ENCODE measurements around the gene TMEM63B.
"Not testable (repeated sequence)": the region's sequence is repeated elsewhere in the genome, so short reads cannot be mapped to it uniquely, and the experiment has no call there.

The TMEM63B gene

DNA sequence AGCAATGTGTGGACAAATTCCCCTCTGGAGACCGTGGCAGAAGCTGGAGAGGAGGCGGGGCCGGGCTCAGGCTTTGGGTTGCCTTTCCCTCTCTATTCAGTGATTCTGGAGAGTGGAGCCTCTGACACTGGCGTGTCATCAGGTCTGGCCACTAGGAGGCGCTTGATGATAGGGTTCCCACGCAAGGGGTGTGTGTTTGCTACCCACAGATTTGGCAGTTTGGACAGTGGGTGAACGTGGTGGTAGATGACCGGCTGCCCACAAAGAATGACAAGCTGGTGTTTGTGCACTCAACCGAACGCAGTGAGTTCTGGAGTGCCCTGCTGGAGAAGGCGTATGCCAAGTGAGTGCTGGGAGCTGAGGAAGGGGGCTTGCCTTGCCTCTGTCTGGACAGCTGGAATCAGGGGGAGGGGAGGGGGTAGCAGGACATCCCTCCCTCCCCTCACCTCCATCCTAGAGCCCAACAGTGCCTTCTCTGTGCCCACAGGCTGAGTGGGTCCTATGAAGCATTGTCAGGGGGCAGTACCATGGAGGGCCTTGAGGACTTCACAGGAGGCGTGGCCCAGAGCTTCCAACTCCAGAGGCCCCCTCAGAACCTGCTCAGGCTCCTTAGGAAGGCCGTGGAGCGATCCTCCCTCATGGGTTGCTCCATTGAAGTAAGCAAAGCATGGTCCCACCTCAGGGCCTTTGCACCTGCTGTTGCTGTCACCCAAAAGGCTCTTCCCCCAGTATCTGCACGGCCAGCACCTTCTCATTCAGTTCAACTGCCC is 45.6 kb downstream of the TMEM63B start:
- DNase-seq (ENCODE audit: low spot score), result peak; percentile 79

DNA sequence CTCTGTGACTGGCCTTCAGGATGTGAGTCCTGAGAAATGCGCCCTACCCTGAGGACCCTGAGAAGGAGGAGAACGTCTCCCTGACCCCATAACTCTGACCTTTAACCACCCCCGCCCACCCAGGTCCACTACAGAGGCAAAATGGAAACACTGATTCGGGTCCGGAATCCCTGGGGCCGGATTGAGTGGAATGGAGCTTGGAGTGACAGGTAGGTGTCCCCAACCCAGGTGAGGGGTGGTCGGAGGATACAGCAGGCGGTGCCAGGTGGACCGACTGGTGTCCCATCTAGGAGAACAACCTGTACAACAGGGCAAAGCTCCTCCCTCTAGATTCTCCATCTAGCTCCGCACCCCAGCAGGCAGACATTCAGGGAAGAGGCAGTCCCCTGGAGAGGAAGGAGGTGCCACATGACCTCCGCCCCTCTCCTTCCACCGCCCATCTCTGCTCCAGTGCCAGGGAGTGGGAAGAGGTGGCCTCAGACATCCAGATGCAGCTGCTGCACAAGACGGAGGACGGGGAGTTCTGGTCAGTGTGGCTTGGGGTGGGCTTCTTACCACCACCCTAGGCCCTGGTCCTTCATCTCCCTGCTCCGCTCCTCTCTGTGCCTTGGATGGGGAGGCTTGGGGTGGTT is 48.9 kb downstream of the TMEM63B start:
- DNase-seq (ENCODE audit: low spot score), result no peak

DNA sequence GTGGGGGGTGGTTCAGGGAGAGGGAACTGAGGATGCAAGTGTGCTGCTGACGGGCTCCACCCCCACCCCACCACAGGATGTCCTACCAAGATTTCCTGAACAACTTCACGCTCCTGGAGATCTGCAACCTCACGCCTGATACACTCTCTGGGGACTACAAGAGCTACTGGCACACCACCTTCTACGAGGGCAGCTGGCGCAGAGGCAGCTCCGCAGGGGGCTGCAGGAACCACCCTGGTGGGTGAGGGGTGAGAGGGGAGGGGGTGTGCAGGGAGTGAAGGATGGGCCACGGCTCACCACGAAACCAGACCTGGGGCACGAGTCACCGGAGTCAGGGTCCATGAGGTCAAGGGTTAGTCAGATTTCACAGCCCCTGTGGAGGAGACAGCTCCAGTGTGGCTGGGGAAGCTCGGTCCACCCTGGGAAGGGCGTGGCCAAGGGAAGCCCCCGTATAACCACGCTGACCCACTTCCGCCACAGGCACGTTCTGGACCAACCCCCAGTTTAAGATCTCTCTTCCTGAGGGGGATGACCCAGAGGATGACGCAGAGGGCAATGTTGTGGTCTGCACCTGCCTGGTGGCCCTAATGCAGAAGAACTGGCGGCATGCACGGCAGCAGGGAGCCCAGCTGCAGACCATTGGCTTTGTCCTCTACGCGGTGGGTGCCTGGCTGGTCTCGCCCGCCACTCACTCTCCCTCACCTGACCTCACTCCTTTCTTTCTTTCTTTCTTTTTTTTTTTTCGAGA is 49.6 kb downstream of the TMEM63B start:
- peak; percentile 6 for DNase-seq (ENCODE audit: low spot score)

DNA sequence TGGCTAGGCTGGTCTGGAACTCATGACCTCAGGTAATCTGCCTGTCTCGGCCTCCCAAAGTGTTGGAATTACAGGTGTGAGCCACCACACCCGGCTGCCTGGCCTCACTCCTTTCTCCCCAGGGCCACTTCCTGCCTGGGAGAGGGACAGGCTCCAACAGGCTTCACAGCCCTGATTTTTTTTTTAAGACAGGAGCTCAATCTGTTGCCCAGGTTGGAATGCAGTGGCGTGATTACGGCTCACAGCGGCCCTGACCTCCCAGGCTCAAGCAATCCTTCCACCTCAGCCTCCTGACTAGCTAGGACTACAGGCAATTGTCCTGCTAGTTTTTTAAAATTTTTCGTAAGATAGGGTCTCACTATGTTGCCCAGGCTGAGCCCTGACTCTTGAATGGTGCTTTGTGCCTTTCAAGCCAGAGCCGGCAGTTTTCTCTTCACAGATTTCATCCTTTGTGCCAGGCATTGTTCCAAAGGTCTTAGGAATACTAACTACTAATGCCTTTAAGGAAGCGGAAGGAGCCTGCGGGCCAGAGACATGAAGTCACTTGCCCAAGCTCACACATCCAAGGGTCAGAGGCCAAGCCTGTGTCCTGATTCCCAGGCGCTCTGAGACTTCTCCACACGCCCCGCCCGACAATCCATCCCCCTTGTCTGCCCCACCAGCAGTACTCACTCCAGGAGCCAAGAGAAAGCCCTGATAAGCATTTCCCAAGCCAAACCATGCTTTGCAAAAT is 50.5 kb downstream of the TMEM63B start:
- DNase-seq (ENCODE audit: low spot score), result no peak

DNA sequence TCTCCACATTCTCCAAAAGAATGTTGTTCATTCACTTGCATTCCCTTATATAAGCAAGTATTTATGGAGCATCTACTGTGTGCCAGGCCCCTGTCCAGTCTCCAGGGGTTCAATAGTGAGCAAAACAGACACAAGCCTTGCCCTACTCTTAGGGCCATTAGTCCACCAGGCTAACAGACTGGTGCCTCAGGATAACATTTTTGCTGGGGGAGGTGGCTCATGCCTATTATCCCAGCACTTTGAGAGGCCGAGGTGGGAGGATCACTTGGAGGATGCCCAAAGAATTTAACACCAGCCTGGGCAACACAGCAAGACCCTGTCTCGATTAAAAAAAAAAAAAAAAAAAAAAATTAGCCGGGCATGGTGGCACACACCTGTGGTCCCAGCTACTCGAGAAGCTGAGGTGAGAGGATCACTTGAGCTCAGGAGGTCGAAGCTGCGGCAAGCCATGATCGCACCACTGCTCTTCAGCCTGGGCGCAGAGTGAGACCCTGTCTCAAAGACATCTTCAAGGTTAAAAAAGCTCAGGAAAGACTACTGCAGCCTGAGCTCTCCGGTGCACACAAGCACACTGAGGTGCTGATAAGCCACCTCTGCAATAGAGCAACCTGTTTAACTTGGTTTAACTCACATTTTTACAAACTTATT is 51.2 kb downstream of the TMEM63B start:
- no peak for DNase-seq (ENCODE audit: low spot score)

DNA sequence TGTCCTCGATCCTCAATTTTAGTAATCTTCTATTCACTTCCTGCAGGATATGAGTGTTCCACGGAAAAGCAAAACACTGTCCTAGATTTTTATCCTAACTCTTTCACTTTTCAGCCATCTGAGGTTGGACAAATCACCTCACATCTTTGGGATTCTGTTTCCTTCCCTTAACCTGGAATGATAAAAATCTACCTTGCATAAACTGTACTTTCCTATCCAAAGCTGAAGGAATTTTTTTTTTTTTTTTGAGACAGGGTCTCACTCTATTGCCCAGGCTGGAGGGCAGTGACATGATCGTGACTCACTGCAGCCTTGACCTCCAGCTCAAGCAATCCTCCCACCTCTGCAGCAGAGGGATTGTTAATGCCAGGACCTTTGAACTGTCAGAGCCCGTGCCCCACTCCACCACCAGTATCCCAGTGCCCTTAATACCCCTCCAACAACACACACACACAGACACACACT is 51.8 kb downstream of the TMEM63B start:
- DNase-seq (ENCODE audit: low spot score), result no peak

DNA sequence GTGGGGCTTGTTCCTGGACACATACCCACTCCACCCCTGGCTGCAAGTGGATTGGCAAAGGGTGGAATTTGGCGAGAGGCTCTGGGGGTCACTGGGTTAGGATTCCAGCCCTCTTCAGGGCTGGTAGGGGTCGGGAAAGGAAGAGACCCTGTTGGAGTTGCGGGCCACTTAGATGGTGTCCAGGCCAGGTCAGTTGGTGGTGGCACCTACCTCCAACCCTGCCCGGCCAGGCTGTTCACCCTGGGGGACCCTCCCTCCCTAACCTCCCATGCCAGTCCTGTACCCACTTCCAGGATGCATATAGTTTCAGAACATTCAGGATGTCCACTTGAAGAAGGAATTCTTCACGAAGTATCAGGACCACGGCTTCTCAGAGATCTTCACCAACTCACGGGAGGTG is 52.3 kb downstream of the TMEM63B start:
- DNase-seq (ENCODE audit: low spot score), result no peak

DNA sequence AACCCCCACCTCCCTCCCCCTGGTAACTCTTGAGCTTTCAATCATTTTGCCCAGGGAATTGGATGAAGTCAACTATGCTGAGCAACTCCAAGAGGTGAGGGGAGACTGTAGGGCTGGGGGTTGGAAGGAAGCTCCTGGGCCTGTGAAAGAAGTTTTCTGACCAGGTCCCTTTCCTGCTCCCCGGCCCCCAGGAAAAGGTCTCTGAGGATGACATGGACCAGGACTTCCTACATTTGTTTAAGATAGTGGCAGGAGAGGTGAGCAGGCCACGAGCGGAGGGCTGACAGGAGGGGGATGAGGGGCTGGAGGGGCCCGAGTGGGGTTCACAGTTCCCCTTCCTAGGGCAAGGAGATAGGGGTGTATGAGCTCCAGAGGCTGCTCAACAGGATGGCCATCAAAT is 53.1 kb downstream of the TMEM63B start:
- no peak for DNase-seq (ENCODE audit: low spot score)

DNA sequence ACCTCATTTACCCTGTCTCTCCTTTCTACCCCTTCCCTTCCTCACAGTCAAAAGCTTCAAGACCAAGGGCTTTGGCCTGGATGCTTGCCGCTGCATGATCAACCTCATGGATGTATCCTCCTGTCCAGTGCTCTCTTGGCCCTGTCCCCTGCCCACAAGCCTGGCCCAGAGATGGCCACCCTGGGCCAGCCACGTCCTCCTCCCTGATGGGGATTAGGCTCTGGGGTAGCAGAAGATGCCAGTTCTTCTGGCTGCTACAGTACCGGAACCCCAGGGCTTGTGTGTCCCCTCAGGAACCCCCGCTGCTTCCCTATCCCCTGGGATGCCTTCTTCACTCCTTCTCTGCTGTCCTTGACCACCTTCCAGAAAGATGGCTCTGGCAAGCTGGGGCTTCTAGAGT is 53.5 kb downstream of the TMEM63B start:
- no peak for DNase-seq (ENCODE audit: low spot score)

DNA sequence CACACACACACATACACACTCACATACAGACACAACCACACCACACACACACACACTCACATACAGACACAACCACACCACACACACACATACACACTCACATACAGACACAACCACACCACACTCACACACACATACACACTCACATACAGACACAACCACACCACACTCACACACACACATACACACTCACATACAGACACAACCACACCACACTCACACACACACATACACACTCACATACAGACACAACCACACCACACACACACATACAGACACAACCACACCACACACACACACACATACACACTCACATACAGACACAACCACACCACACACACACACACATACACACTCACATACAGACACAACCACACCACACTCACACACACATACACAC is 54.4 kb downstream of the TMEM63B start:
- not testable (repeated sequence) for DNase-seq (ENCODE audit: low spot score)

DNA sequence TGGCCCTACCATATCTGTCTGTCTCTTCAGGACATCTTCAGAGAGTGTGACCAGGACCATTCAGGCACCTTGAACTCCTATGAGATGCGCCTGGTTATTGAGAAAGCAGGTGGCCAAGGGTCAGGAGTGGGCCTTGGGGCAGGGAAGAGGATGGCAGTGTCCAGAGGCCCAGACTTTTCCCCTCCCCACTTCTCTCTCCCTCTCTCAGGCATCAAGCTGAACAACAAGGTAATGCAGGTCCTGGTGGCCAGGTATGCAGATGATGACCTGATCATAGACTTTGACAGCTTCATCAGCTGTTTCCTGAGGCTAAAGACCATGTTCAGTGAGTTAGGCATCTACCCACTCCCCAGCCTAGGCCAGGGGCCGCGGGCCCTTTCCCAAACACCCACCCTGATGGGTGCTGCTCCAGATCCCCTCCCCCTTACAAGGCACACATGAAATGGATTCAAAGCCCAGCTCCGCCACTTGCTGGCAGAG is 55.6 kb downstream of the TMEM63B start:
- DNase-seq (ENCODE audit: low spot score), result no peak

DNA sequence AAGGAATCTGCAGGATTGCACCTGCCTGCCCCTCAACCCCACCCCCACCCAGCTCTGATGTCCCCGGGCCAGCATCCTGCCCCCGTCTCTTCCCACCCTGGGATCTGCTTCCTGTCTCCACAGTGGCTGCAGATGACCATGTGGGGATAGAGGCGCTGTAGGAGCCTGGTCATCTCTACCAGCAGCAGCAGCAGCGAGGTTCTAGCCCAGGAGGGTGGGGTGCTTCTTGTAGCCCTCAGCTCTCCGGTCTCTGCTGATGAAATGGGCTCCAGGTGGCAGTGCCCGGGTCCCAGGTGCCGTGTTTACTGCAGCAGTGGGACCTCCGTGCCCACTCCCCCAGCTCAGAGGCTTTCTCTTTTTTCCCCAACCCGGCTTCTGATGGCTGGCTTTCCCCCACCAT is 56.4 kb downstream of the TMEM63B start:
- no peak for DNase-seq (ENCODE audit: low spot score)

DNA sequence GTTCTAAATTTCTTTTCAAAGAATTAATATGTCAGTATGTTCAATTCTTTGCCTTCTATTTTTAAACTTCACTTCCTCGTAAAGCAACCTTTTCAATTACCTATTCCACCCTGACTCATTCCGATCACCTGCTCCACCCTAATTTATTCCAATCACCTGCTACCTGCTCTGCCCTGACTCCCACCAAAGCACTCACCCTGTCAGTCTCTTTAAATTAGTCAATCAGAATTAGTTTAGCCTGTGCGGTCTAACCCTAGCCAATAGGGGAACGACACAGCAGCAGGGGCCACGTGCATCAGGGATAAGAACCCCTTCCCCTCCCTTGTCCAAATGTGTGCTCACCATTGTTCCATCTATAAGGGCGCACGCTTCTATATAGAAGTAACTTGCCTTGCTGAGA is 58.0 kb downstream of the TMEM63B start:
- DNase-seq (ENCODE audit: low spot score), result not testable (repeated sequence)

DNA sequence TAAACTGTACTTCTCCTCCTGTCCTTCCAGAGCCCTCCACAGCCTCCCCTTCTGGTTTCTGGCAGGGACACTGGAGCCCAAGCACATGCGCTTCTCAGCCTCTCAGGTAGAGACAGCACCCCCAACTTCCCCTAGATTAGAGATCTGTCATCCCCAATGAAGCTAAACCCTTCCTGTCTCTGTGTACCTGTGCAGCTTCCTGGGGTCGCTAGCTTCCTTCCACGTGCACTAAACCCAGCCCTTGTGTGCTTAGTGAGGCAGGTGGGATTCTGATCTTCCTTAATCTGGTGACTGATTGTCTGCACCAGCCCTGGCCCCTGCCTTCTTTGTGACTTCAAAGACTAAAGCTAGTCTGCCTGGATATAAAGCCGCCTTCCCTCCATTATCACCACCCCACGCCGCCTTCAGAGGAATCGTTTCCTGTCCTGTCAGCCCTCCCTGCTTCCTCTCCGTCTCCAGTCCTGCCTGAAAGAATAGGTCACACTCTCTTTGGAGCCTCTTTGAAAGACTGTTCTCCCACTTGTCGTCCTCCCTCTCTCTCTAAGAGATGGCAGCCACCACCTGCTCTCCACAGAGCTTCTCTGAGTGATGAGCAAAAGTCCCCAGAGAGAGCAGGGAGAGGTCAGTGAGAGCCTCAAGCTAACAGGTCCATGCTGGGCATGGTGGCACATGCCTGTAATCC is 58.7 kb downstream of the TMEM63B start:
- no peak for DNase-seq (ENCODE audit: low spot score)

DNA sequence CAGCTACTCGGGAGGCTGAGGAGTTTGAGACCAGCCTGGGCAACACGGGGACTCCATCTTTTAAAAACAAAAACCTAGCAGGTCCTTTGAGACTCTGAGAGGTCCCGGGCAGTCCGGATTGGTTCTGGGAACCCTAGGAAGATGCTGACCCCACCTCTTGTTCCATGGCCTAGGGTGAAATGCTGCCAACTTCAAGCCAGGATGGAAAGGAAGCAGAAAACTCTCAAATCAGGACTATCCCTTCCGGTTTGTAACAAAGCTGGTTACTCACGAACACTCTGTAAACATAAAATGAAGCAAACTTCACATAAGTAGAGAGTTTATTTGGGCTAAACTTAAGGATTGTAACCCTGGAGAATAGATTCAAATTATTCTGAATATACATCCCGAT is 59.3 kb downstream of the TMEM63B start:
- no peak for DNase-seq (ENCODE audit: low spot score)

DNA sequence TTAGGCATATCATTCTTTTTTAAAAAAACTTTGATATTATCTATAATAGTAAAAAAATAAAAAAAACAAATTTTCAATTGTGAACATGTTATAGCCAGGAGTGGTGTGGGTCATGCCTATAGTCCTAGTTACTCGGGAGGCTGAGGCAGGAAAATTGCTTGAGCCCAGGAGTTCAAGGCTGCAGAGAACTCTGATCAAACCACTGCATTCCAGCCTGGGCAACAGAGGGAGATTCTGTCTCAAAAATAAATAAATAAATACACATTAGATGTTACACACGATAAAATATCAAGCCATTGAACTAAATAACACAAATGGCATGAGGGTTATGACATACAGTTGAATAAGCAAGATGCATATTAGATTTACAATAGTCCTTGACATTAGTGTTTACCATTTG is 61.5 kb downstream of the TMEM63B start:
- no peak for DNase-seq (ENCODE audit: low spot score)

DNA sequence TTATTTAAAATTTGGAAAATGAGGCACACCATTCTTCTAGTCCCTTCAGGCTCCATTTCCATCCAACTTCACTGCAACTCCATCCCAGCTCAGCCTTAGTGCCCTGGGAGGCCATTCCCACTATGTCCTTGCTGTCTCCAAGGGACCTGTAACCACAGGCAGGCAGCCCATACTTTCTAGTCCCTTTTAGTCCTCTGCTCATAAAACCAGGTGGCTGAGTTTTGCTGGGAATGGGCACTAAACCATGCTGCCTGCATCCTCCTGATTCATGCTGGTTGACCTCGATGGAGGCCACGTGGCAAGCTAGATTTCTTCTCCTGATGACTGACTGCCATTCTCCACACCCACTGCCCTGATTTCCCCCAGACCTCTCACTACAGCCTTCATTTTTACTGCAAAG is 61.9 kb downstream of the TMEM63B start:
- DNase-seq (ENCODE audit: low spot score), result no peak

DNA sequence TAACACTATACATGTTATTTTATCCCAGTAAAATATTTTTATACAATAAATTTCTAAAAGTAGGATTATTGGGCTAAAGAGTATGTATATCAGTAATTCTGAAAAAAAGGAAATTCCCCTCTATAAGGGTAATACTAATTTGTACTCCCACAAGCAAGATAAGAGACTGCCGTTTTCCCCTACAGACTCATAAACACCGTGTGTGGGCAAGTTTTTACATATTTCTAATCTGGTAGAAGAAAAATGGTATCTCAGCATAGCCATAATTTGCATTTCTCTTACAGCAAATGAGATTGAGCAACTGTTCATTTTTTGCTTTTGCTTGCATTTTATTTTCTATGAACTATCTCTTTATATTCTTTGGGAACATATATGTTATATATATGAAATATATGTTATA is 63.4 kb downstream of the TMEM63B start:
- DNase-seq (ENCODE audit: low spot score), result no peak

DNA sequence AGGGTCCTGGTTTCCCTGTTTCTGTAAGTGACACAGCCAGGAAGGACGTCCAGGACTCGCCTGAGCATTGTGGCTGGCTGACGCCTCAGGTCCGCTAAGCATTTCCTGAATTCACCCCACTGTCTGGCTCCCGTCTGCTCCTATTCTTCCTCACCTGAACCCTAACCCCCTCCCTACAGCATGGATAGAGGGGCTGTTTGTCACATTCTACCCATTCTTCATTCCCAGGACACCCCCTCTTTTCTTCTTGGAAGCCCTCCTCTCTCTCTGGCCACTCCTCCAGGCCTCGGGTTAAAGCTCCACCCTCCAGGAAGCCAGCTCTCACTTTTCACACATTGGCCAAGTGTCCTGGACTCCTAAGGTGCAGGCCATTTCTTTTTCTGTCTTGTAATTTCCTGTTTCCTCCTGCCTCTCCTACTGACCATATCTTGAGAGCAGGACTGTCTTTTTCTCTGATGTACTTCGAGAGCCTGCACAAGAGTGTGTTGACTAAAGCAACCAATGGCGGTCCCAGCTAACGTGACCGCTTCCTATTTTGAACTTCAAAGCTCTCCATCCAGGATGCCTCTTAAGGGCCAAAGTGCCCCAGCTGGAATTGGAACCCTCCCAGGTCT is 65.2 kb downstream of the TMEM63B start:
- DNase-seq (ENCODE audit: low spot score), result no peak

DNA sequence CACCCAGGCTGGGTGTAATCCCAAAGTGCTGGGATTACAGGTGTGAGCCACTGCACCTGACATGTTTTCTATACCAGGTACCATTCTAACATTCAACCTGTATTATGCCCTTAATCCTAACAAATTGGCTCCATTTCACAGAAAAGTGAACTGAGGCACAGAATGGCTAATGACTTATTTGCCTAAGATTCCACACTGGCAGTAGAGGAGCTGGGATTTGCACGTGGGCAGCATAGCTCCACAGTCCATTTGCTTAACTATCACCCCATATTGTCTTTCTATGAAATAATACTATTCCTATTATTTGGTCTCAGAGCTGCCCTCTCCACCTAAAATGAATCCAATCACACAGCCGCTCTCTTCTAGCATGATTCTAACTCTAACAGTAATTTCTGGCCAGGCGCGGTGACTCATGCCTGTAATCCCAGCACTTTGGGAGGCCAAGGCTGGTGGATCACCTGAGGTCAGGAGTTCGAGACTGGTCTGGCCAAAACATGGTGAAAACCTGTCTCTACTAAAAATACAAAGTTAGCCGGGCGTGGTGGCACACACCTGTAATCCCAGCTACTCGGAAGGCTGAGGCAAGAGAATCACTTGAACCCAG is 66.1 kb downstream of the TMEM63B start:
- DNase-seq (ENCODE audit: low spot score), result no peak

Data from CD4-positive, alpha-beta T cell treated with Interleukin-2 at 100 ng/mL for 4 hours (primary cell).